Neural cell (in vitro differentiated cells): ENCODE results near the gene MAMDC2. TPM values are rescaled to one million over a fixed set of nuclear protein-coding genes. Genes with fewer than 3 reads are reported as not detected.
A peak's percentile ranks its signal among the peaks of the same experiment; 100 is the strongest.

Source experiments
- H2AFZ ChIP-seq: fragments of 200-600, 300-800 bp; sonication (generic), shearing (Covaris generic); 2 replicates; pipeline ENCODE4 v1.6.0; 2014; ENCODE audit warnings: low read depth, mild to moderate bottlenecking, antibody characterized with exemption, low read length, moderate library complexity
- H3F3A ChIP-seq: fragments of 200-600 bp; shearing (Covaris generic); 2 replicates; pipeline ENCODE4 v1.6.1; 2016; ENCODE audit warnings: mild to moderate bottlenecking, moderate library complexity, mixed read lengths, antibody characterized with exemption, low read length; ENCODE audit not compliant: insufficient read depth, poor library complexity, severe bottlenecking
- H3K27ac ChIP-seq: fragments of 200-600, 300-800 bp; sonication (generic), shearing (Covaris generic); 2 replicates; pipeline ENCODE4 v1.5.1; 2014; ENCODE audit warnings: mild to moderate bottlenecking, low read length, moderate library complexity
- H3K27me3 ChIP-seq: fragments of 300-800, 200-600 bp; sonication (generic), shearing (Covaris generic); 2 replicates; pipeline ENCODE4 v1.6.0; 2014; ENCODE audit warnings: mild to moderate bottlenecking, low read depth, low read length, moderate library complexity; ENCODE audit not compliant: insufficient read depth
- H3K36me3 ChIP-seq: fragments of 300-800, 200-600 bp; sonication (generic), shearing (Covaris generic); 2 replicates; pipeline ENCODE4 v1.5.1; 2014; ENCODE audit warnings: mild to moderate bottlenecking, antibody characterized with exemption, low read length, moderate library complexity; ENCODE audit not compliant: insufficient read depth
- H3K4me2 ChIP-seq: fragments of 300-800, 200-600 bp; sonication (generic), shearing (Covaris generic); 2 replicates; pipeline ENCODE4 v1.6.0; 2014; ENCODE audit warnings: mild to moderate bottlenecking, low read length
- H3K4me3 ChIP-seq: fragments of 300-800, 200-600 bp; sonication (generic), shearing (Covaris generic); 2 replicates; pipeline ENCODE4 v1.5.1; 2014; ENCODE audit warnings: mild to moderate bottlenecking, low read length, moderate library complexity
- H3K79me2 ChIP-seq: fragments of 200-600 bp; shearing (Covaris generic); replicated peaks from 2 replicates; pipeline ENCODE4 v1.6.0; 2014; ENCODE audit warnings: mild to moderate bottlenecking, low read length, moderate library complexity; ENCODE audit not compliant: insufficient read depth
- H3K9ac ChIP-seq: fragments of 300-800, 200-600 bp; sonication (generic), shearing (Covaris generic); 2 replicates; pipeline ENCODE4 v1.6.1; 2016; ENCODE audit warnings: mild to moderate bottlenecking, low read length, mixed read lengths
- H3K9me2 ChIP-seq: fragments of 200-600 bp; shearing (Covaris generic); 2 replicates; pipeline ENCODE4 v1.6.1; 2016; ENCODE audit warnings: mild to moderate bottlenecking, low read length, mixed read lengths; ENCODE audit not compliant: insufficient read depth
- H3K9me3 ChIP-seq: fragments of 200-600, 300-800 bp; sonication (generic), shearing (Covaris generic); 2 replicates; pipeline ENCODE4 v1.6.1; 2016; ENCODE audit warnings: mild to moderate bottlenecking, mixed run types, low read length, moderate library complexity, mixed read lengths
- H4K20me1 ChIP-seq: fragments of 200-600 bp; shearing (Covaris generic); 2 replicates; pipeline ENCODE4 v1.6.1; 2016; ENCODE audit warnings: mild to moderate bottlenecking, mixed run types; ENCODE audit not compliant: insufficient read depth
- EP300 ChIP-seq: fragments of 450-650 bp; conservative IDR thresholded peaks from 2 replicates; pipeline ENCODE4 v1.6.1; 2014; ENCODE audit warnings: antibody characterized with exemption, mild to moderate bottlenecking, moderate library complexity; ENCODE audit not compliant: poor library complexity, severe bottlenecking
- EZH2 ChIP-seq: fragments of 200-600, 300-800 bp; shearing (Covaris generic), sonication (generic); IDR thresholded peaks from 2 replicates; pipeline ENCODE4 v1.6.1; 2014; ENCODE audit warnings: antibody characterized with exemption, low read length, borderline replicate concordance, mild to moderate bottlenecking; ENCODE audit not compliant: insufficient read depth, poor library complexity, severe bottlenecking
- MXI1 ChIP-seq: fragments of 450-650 bp; conservative IDR thresholded peaks from 2 replicates; pipeline ENCODE4 v1.6.1; 2014; ENCODE audit warnings: antibody characterized with exemption, mild to moderate bottlenecking; ENCODE audit not compliant: poor library complexity, severe bottlenecking
- POLR2AphosphoS5 ChIP-seq: IDR thresholded peaks from 2 replicates; pipeline ENCODE4 v1.6.1; 2012
- RAD21 ChIP-seq: fragments of 450-650 bp; conservative IDR thresholded peaks from 2 replicates; pipeline ENCODE4 v1.6.1; 2014; ENCODE audit warnings: antibody characterized with exemption, mild to moderate bottlenecking, moderate library complexity
- REST ChIP-seq: IDR thresholded peaks from 2 replicates; pipeline ENCODE4 v1.6.1; 2012; ENCODE audit warnings: borderline replicate concordance
- SMC3 ChIP-seq: fragments of 450-650 bp; conservative IDR thresholded peaks from 2 replicates; pipeline ENCODE4 v1.6.1; 2014; ENCODE audit warnings: antibody characterized with exemption, mild to moderate bottlenecking, moderate library complexity; ENCODE audit not compliant: poor library complexity
- TAF1 ChIP-seq: IDR thresholded peaks from 2 replicates; pipeline ENCODE4 v1.6.1; 2012; ENCODE audit warnings: low read depth
- polyA plus RNA-seq: library from polyadenylated mRNA; depleted of rRNA; stranded (reverse); fragments of >200 nt; gene quantifications from 2 replicates; pipeline ENCODE4 v1.2.3, GENCODE V29; 2014
- TF ChIP-seq, protein P1 (sequence below): fragments of 450-650 bp; IDR thresholded peaks from 2 replicates; pipeline ENCODE4 v1.5.1; 2014; ENCODE audit warnings: antibody characterized with exemption, mild to moderate bottlenecking, moderate library complexity; ENCODE audit not compliant: poor library complexity, severe bottlenecking

The MAMDC2 gene
- polyA plus RNA-seq, 1 donor from 2014 or later = 0.30 TPM

GRCh38 chr9:70256123-70256551, 212.5 kb downstream of the MAMDC2 start:
- no peaks in the 10 kb centered on the region for H3K27me3 ChIP-seq
- H4K20me1 ChIP-seq = no peaks in the 10 kb centered on the region
- H3K9ac ChIP-seq = no peak overlapping the region
- H3K9me2 ChIP-seq = no peaks in the 10 kb centered on the region
- H3K9me3 ChIP-seq = no peaks in the 10 kb centered on the region
- no peak overlapping the region for H2AFZ ChIP-seq
- H3F3A ChIP-seq = no peaks in the 10 kb centered on the region
- H3K27ac ChIP-seq = no peak overlapping the region
- H3K4me3 ChIP-seq = no peak overlapping the region
- H3K4me2 ChIP-seq = no peak overlapping the region
- no peak for TF ChIP-seq TAF1
- no peak for TF ChIP-seq RAD21
- TF ChIP-seq, protein P1, sequence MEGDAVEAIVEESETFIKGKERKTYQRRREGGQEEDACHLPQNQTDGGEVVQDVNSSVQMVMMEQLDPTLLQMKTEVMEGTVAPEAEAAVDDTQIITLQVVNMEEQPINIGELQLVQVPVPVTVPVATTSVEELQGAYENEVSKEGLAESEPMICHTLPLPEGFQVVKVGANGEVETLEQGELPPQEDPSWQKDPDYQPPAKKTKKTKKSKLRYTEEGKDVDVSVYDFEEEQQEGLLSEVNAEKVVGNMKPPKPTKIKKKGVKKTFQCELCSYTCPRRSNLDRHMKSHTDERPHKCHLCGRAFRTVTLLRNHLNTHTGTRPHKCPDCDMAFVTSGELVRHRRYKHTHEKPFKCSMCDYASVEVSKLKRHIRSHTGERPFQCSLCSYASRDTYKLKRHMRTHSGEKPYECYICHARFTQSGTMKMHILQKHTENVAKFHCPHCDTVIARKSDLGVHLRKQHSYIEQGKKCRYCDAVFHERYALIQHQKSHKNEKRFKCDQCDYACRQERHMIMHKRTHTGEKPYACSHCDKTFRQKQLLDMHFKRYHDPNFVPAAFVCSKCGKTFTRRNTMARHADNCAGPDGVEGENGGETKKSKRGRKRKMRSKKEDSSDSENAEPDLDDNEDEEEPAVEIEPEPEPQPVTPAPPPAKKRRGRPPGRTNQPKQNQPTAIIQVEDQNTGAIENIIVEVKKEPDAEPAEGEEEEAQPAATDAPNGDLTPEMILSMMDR = no peak
- no peak for TF ChIP-seq MXI1
- TF ChIP-seq SMC3 = no peak
- TF ChIP-seq REST = no peak
- TF ChIP-seq EP300 = no peak
- no peak for TF ChIP-seq POLR2AphosphoS5
- no peak for TF ChIP-seq EZH2
- peaks cover 20% of the 10 kb centered on the region for H3K79me2 ChIP-seq
- no peaks in the 10 kb centered on the region for H3K36me3 ChIP-seq

DNA sequence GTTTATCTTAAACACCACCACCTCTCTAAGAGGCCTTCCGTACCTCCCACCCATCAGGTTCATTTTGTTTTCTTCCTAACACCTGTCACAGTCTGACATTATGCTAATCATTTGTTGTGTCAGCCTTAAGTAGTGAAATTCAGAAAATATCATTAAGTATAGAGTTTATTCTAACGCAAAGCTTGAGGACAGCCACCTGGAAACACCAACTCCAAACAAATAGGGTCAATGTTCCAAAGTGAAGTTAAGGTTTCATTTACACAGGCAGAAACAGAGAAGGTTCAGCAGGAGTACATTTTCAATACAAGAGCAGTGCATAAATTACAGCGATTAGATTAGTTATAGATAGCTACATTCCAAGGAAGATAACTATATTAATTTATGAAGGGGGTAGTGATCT, 213.9 kb downstream of the MAMDC2 start:
- peak overlapping the region; percentile 90 for H3K4me3 ChIP-seq
- TF ChIP-seq, protein P1 = no peak
- TF ChIP-seq TAF1 = no peak
- TF ChIP-seq RAD21 = no peak
- TF ChIP-seq EZH2 = no peak
- no peak for TF ChIP-seq EP300
- TF ChIP-seq SMC3 = no peak
- TF ChIP-seq REST = no peak
- no peak for TF ChIP-seq POLR2AphosphoS5
- TF ChIP-seq MXI1 = no peak
- no peaks in the 10 kb centered on the region for H3K36me3 ChIP-seq
- H4K20me1 ChIP-seq = no peaks in the 10 kb centered on the region
- H3K9me2 ChIP-seq = no peaks in the 10 kb centered on the region
- no peak overlapping the region for H2AFZ ChIP-seq
- no peaks in the 10 kb centered on the region for H3K9me3 ChIP-seq
- H3K4me2 ChIP-seq = peak overlapping the region; percentile 87
- peaks cover 33% of the 10 kb centered on the region for H3K79me2 ChIP-seq
- H3K9ac ChIP-seq = no peak overlapping the region
- H3F3A ChIP-seq = no peaks in the 10 kb centered on the region
- no peak overlapping the region for H3K27ac ChIP-seq
- no peaks in the 10 kb centered on the region for H3K27me3 ChIP-seq
